Measurements from ENCODE around the gene GNAI2.
"Not testable (repeated sequence)": the region's sequence is repeated elsewhere in the genome, so short reads cannot be mapped to it uniquely, and the experiment has no call there.

Gene GNAI2

GRCh38 chr3:50269460-50269859 lies 33.5 kb downstream of the GNAI2 start:
- no peaks in the 10 kb centered on the region for H3K9me3 ChIP-seq (ENCODE audit: severe bottlenecking)
- no peak for DNase-seq (ENCODE audit: low spot score)
- peaks cover 37% of the 10 kb centered on the region for H3K4me1 ChIP-seq (ENCODE audit: insufficient read depth, poor library complexity, severe bottlenecking)
- no peak for ATAC-seq (ENCODE audit: low read depth)
- H3K4me3 ChIP-seq (ENCODE audit: severe bottlenecking), result peak overlapping the region; percentile 45
- H3K27ac ChIP-seq (ENCODE audit: poor library complexity, severe bottlenecking), result peak overlapping the region; percentile 93
- no peak for TF ChIP-seq CTCF (IDR thresholded peaks at IDR 0.05; ENCODE audit: poor library complexity, severe bottlenecking)
- no peaks in the 10 kb centered on the region for H3K27me3 ChIP-seq (ENCODE audit: insufficient read depth, poor library complexity, severe bottlenecking)
- H3K36me3 ChIP-seq (ENCODE audit: low read depth), result peaks cover 27% of the 10 kb centered on the region

GRCh38 chr3:50269977-50270413 lies 34.0 kb downstream of the GNAI2 start:
- Histone ChIP-seq H3K4me3 (ENCODE audit: severe bottlenecking) (peak overlapping the region; percentile 45), H3K27me3 (ENCODE audit: insufficient read depth, poor library complexity, severe bottlenecking) (no peaks in the 10 kb centered on the region), H3K9me3 (ENCODE audit: severe bottlenecking) (no peaks in the 10 kb centered on the region), H3K27ac (ENCODE audit: poor library complexity, severe bottlenecking) (peak overlapping the region; percentile 93), H3K36me3 (ENCODE audit: low read depth) (peaks cover 32% of the 10 kb centered on the region), H3K4me1 (ENCODE audit: insufficient read depth, poor library complexity, severe bottlenecking) (peaks cover 32% of the 10 kb centered on the region)
- DNase-seq (ENCODE audit: low spot score) (peak; percentile 69), ATAC-seq (ENCODE audit: low read depth) (peak; percentile 8; the same call in 1 of the 3 replicates)
- no peak for TF ChIP-seq CTCF (IDR thresholded peaks at IDR 0.05; ENCODE audit: poor library complexity, severe bottlenecking)

GRCh38 chr3:50270422-50271224 lies 34.6 kb downstream of the GNAI2 start:
- H3K4me1 ChIP-seq (ENCODE audit: insufficient read depth, poor library complexity, severe bottlenecking), result peaks cover 26% of the 10 kb centered on the region
- peaks cover 36% of the 10 kb centered on the region for H3K36me3 ChIP-seq (ENCODE audit: low read depth)
- H3K4me3 ChIP-seq (ENCODE audit: severe bottlenecking), result peak overlapping the region; percentile 45
- DNase-seq (ENCODE audit: low spot score), result no peak
- peak overlapping the region; percentile 93 for H3K27ac ChIP-seq (ENCODE audit: poor library complexity, severe bottlenecking)
- TF ChIP-seq CTCF (IDR thresholded peaks at IDR 0.05; ENCODE audit: poor library complexity, severe bottlenecking), result no peak
- H3K9me3 ChIP-seq (ENCODE audit: severe bottlenecking), result no peaks in the 10 kb centered on the region
- H3K27me3 ChIP-seq (ENCODE audit: insufficient read depth, poor library complexity, severe bottlenecking), result no peaks in the 10 kb centered on the region
- ATAC-seq (ENCODE audit: low read depth), result peak; percentile 3; the same call in 2 of the 3 replicates

- no peak for DNase-seq (ENCODE audit: low spot score)
- Histone ChIP-seq H3K27me3 (ENCODE audit: insufficient read depth, poor library complexity, severe bottlenecking) (no peaks in the 10 kb centered on the region), H3K4me1 (ENCODE audit: insufficient read depth, poor library complexity, severe bottlenecking) (peaks cover 25% of the 10 kb centered on the region), H3K9me3 (ENCODE audit: severe bottlenecking) (no peaks in the 10 kb centered on the region), H3K4me3 (ENCODE audit: severe bottlenecking) (no peak overlapping the region), H3K36me3 (ENCODE audit: low read depth) (peaks cover 41% of the 10 kb centered on the region), H3K27ac (ENCODE audit: poor library complexity, severe bottlenecking) (peak overlapping the region; percentile 93)
- TF ChIP-seq CTCF (IDR thresholded peaks at IDR 0.05; ENCODE audit: poor library complexity, severe bottlenecking), result no peak
- no peak for ATAC-seq (ENCODE audit: low read depth)
Measured at GRCh38 chr3:50271314-50271936, 35.4 kb downstream of the GNAI2 start.

GRCh38 chr3:50272538-50272910 lies 36.5 kb downstream of the GNAI2 start:
- DNase-seq (ENCODE audit: low spot score); H3K4me3 ChIP-seq (ENCODE audit: severe bottlenecking); H3K27ac ChIP-seq (ENCODE audit: poor library complexity, severe bottlenecking); ATAC-seq (ENCODE audit: low read depth); H3K9me3 ChIP-seq (ENCODE audit: severe bottlenecking); H3K27me3 ChIP-seq (ENCODE audit: insufficient read depth, poor library complexity, severe bottlenecking): not testable (repeated sequence)
- H3K4me1 ChIP-seq (ENCODE audit: insufficient read depth, poor library complexity, severe bottlenecking), result peaks cover 24% of the 10 kb centered on the region
- H3K36me3 ChIP-seq (ENCODE audit: low read depth), result peaks cover 48% of the 10 kb centered on the region

Data from RWPE2 (cell line).